ENCODE measurements around the gene ATRN.

Gene ATRN

GRCh38 chr20:3622406-3622805 lies 151.6 kb downstream of the ATRN start:
- H3K4me3 ChIP-seq (ENCODE audit: low read depth, low read length): no peak overlapping the region
- no peaks in the 10 kb centered on the region for H3K9me3 ChIP-seq (ENCODE audit: control insufficient read depth, insufficient read depth, low read depth, low read length)
- ChIA-PET CTCF (no interaction called here), POLR2A (no interaction called here)
- H3K4me1 ChIP-seq (ENCODE audit: control insufficient read depth, insufficient read depth, low read length): peaks cover 7% of the 10 kb centered on the region
- TF ChIP-seq ZNF223 (tag by site-specific recombination; IDR thresholded peaks at IDR 0.05) (no peak), ZNF843 (tag by site-specific recombination; IDR thresholded peaks at IDR 0.05) (no peak), ZNF398 (tag by site-specific recombination; IDR thresholded peaks at IDR 0.05) (no peak), ZBTB17 (tag by site-specific recombination; IDR thresholded peaks at IDR 0.05) (no peak), ZNF214 (tag by site-specific recombination; IDR thresholded peaks at IDR 0.05; ENCODE audit: borderline replicate concordance) (no peak)
- TF ChIP-seq, protein P1, sequence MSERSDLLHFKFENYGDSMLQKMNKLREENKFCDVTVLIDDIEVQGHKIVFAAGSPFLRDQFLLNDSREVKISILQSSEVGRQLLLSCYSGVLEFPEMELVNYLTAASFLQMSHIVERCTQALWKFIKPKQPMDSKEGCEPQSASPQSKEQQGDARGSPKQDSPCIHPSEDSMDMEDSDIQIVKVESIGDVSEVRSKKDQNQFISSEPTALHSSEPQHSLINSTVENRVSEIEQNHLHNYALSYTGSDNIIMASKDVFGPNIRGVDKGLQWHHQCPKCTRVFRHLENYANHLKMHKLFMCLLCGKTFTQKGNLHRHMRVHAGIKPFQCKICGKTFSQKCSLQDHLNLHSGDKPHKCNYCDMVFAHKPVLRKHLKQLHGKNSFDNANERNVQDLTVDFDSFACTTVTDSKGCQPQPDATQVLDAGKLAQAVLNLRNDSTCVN (tag by site-specific recombination; optimal IDR thresholded peaks at IDR 0.05): no peak
- TF ChIP-seq, protein P2, sequence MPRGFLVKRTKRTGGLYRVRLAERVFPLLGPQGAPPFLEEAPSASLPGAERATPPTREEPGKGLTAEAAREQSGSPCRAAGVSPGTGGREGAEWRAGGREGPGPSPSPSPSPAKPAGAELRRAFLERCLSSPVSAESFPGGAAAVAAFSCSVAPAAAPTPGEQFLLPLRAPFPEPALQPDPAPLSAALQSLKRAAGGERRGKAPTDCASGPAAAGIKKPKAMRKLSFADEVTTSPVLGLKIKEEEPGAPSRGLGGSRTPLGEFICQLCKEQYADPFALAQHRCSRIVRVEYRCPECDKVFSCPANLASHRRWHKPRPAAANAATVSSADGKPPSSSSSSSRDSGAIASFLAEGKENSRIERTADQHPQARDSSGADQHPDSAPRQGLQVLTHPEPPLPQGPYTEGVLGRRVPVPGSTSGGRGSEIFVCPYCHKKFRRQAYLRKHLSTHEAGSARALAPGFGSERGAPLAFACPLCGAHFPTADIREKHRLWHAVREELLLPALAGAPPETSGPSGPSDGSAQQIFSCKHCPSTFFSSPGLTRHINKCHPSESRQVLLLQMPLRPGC (tag by site-specific recombination; IDR thresholded peaks at IDR 0.05): no peak
- H3K36me3 ChIP-seq (ENCODE audit: control insufficient read depth in 2 of 2, insufficient read depth in 1 of 2, low read length in 2 of 2): no peaks in the 10 kb centered on the region; a peak in 1 of 3 replicates
- no peak overlapping the region for H3K27ac ChIP-seq (ENCODE audit: extremely low read depth, low read depth, low read length)

DNA sequence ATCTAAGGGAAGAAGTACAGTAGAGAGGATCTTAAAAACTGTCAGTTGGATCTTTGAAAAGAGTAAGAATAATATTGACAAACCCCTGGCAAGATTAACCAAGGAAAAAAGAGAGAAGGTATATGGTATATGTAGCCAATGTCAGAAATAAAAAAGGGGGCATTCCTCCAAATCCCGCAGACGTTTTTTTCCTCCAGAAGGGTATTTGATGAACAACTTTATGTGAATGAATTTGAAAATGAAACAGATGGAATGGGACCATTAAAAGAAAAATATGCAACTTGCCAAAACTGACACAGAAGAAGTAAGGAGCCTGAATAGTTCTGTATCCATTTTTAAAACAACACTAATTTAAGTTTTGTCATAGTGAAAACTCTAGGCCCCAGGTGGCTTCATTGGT lies 156.7 kb downstream of the ATRN start:
- H3K4me3 ChIP-seq (ENCODE audit: low read depth, low read length): no peak overlapping the region
- TF ChIP-seq ZNF433 (tag by site-specific recombination; IDR thresholded peaks at IDR 0.05; ENCODE audit: low read depth) (no peak), SCRT2 (tag by site-specific recombination; IDR thresholded peaks at IDR 0.05) (no peak), ZNF555 (tag by site-specific recombination; conservative IDR thresholded peaks at IDR 0.05) (no peak), HOXD13 (CRISPR knock-in tag; IDR thresholded peaks at IDR 0.05; ENCODE audit: borderline replicate concordance) (no peak), ZNF19 (tag by site-specific recombination; IDR thresholded peaks at IDR 0.05; ENCODE audit: low read depth) (no peak), ZNF785 (tag by site-specific recombination; IDR thresholded peaks at IDR 0.05) (no peak), ZNF416 (tag by site-specific recombination; IDR thresholded peaks at IDR 0.05) (no peak), ZSCAN16 (tag by site-specific recombination; IDR thresholded peaks at IDR 0.05) (no peak), ZNF624 (tag by site-specific recombination; IDR thresholded peaks at IDR 0.05) (no peak), ZNF214 (tag by site-specific recombination; IDR thresholded peaks at IDR 0.05; ENCODE audit: borderline replicate concordance) (no peak), ZNF239 (tag by site-specific recombination; IDR thresholded peaks at IDR 0.05) (no peak), ZNF843 (tag by site-specific recombination; IDR thresholded peaks at IDR 0.05) (no peak)
- H3K9me3 ChIP-seq (ENCODE audit: control insufficient read depth, insufficient read depth, low read depth, low read length): no peaks in the 10 kb centered on the region
- CTCF ChIA-PET: no interaction called here
- H3K36me3 ChIP-seq (ENCODE audit: control insufficient read depth in 2 of 2, insufficient read depth in 1 of 2, low read length in 2 of 2): peaks cover 0 to 5% of the 10 kb centered on the region in 2 experiments; a peak in 2 of 3 replicates
- H3K4me1 ChIP-seq (ENCODE audit: control insufficient read depth, insufficient read depth, low read length): no peaks in the 10 kb centered on the region
- no peak overlapping the region for H3K27ac ChIP-seq (ENCODE audit: extremely low read depth, low read depth, low read length)
- POLR2A ChIA-PET: interaction anchor here (0.6 kb wide), 1 partner anchor 116 kb away, joined by 4 read pairs; no protein-coding TSS in a partner anchor
